ENCODE results near the gene SETD2. TPM values are rescaled to one million over a fixed set of nuclear protein-coding genes. Genes with fewer than 3 reads are reported as not detected.

The SETD2 gene
- total and polyA plus RNA-seq, 9 of the 15 experiments (the other 6 are each of a cell fraction or from before 2014, with no cell fraction given) = 8.2 to 44.0 (median 33.6) TPM

DNA sequence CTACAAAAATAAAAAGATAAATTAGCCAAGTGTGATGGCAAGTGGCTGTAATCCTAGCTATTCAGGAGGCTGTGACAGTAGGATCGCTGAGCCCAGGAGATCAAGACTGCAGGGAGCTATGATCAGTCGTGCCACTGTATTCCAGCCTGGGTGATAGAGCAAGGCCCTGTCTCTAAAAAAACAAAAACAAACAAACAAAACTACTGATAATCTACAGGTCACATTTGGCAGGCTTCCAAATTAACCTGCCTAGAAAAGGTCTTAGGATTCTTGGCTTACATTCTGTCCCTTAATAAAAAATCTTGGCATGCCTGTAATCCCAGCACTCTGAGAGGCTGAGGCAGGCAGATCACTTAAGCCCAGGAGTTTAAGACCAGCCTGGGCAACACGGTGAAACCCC is 33.4 kb upstream of the SETD2 start:
- H3K4me1 ChIP-seq (replicated peaks in 1 of 2; ENCODE audit: control insufficient read depth in 2 of 2, insufficient read depth in 2 of 2, low read length in 2 of 2) = peaks cover 0 to 3% of the 10 kb centered on the region in 2 experiments; a peak in 2 of 5 replicates

GRCh38 chr3:47194994-47195393 is 31.1 kb upstream of the SETD2 start:
- Histone ChIP-seq H3K4me3 (no peak overlapping the region), H4K20me1 (replicated peaks; ENCODE audit: control insufficient read depth, insufficient read depth, low read length) (no peaks in the 10 kb centered on the region), H3K4me2 (ENCODE audit: insufficient read depth, low read length) (no peak overlapping the region), H3K27me3 (ENCODE audit: control insufficient read depth in 2 of 2, insufficient read depth in 2 of 2, low read length in 2 of 2) (no peaks in the 10 kb centered on the region), H3K9ac (ENCODE audit: insufficient read depth in 1 of 2, low read depth in 2 of 2, low read length in 2 of 2) (no peak overlapping the region), H3K36me3 (ENCODE audit: control insufficient read depth, insufficient read depth, low read length) (no peaks in the 10 kb centered on the region), H3K79me2 (ENCODE audit: control insufficient read depth, insufficient read depth, low read length) (no peaks in the 10 kb centered on the region), H3K9me1 (ENCODE audit: control insufficient read depth, insufficient read depth, low read length) (no peaks in the 10 kb centered on the region), H3K27ac (ENCODE audit: extremely low read depth, low read depth, low read length) (no peak overlapping the region), H2AFZ (ENCODE audit: low read depth, low read length) (no peak overlapping the region), H3K4me1 (replicated peaks in 1 of 2; ENCODE audit: control insufficient read depth in 2 of 2, insufficient read depth in 2 of 2, low read length in 2 of 2) (peaks cover 0 to 3% of the 10 kb centered on the region in 2 experiments; a peak in 2 of 5 replicates), H3K9me3 (replicated peaks; ENCODE audit: control insufficient read depth, insufficient read depth, low read depth, low read length) (peaks cover 8% of the 10 kb centered on the region; the same call in 1 of the 2 replicates)
- intact Hi-C loops (cut with micrococcal nuclease) = no loop called here
- no TSS peak for BruUV-seq (replicated peaks)
- FAIRE-seq (no peak), DNase-seq (ENCODE audit: extremely low read depth in 1 of 4, low spot score in 3 of 4) (no peak), ATAC-seq (no peak)
- in situ Hi-C loops (cut with MboI) = no loop called here
- WGBS (ENCODE audit: insufficient coverage, low coverage, missing lambda C conversion rate) = 54% methylated on average over 2 of the region's 2 CpGs
- CTCF ChIA-PET (ENCODE audit: low intra/inter-chr PET ratio) = no interaction called here
- POLR2A ChIA-PET = no interaction called here
- TF ChIP-seq HNRNPUL1 (IDR thresholded peaks at IDR 0.05; ENCODE audit: low read length) (no peak), ILK (tag; IDR thresholded peaks at IDR 0.05; ENCODE audit: borderline replicate concordance, low read depth) (no peak), MCM3 (IDR thresholded peaks at IDR 0.05) (no peak), ZNF511 (CRISPR knock-in tag; IDR thresholded peaks at IDR 0.05) (no peak), OTX1 (CRISPR knock-in tag; IDR thresholded peaks at IDR 0.05) (no peak), ZBTB7A (IDR thresholded peaks at IDR 0.05; ENCODE audit: borderline replicate concordance, control insufficient read depth, low read depth, low read length) (no peak), ZFP1 (CRISPR knock-in tag; IDR thresholded peaks at IDR 0.05) (no peak), POLR2AphosphoS5 (IDR thresholded peaks at IDR 0.05; ENCODE audit: control insufficient read depth, insufficient read depth, low read depth, low read length) (no peak), STAT5B (CRISPR knock-in tag; IDR thresholded peaks at IDR 0.05) (no peak)

More for the DNA sequence above, 33.4 kb upstream of the SETD2 start:
- H3K4me3 ChIP-seq = no peak overlapping the region
- no peak overlapping the region for H3K4me2 ChIP-seq (ENCODE audit: insufficient read depth, low read length)
- no peaks in the 10 kb centered on the region for H4K20me1 ChIP-seq (replicated peaks; ENCODE audit: control insufficient read depth, insufficient read depth, low read length)
- peaks cover 8% of the 10 kb centered on the region; the same call in 1 of the 2 replicates for H3K9me3 ChIP-seq (replicated peaks; ENCODE audit: control insufficient read depth, insufficient read depth, low read depth, low read length)
- DNase-seq (ENCODE audit: extremely low read depth in 1 of 4, low spot score in 3 of 4) = no peak
- no peak for ATAC-seq
- 22% methylated on average over 3 of the region's 3 CpGs for WGBS (ENCODE audit: insufficient coverage, low coverage, missing lambda C conversion rate)
- no TSS peak for BruUV-seq (replicated peaks)
- H3K9me1 ChIP-seq (ENCODE audit: control insufficient read depth, insufficient read depth, low read length) = no peaks in the 10 kb centered on the region
- TF ChIP-seq, protein P1, sequence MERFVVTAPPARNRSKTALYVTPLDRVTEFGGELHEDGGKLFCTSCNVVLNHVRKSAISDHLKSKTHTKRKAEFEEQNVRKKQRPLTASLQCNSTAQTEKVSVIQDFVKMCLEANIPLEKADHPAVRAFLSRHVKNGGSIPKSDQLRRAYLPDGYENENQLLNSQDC (CRISPR knock-in tag; IDR thresholded peaks at IDR 0.05) = no peak
- TF ChIP-seq NFIC (IDR thresholded peaks at IDR 0.05) (peak; percentile 88), TCFL5 (CRISPR knock-in tag; conservative IDR thresholded peaks at IDR 0.05) (no peak)
- 0 out of 4 replicates have a peak overlapping the region, but pooled peaks of 1 of the 2 experiments have one; percentile 31 for H3K9ac ChIP-seq (ENCODE audit: insufficient read depth in 1 of 2, low read depth in 2 of 2, low read length in 2 of 2)
- no peaks in the 10 kb centered on the region for H3K27me3 ChIP-seq (ENCODE audit: control insufficient read depth in 2 of 2, insufficient read depth in 2 of 2, low read length in 2 of 2)
- no peak overlapping the region for H2AFZ ChIP-seq (ENCODE audit: low read depth, low read length)
- in situ Hi-C loops (cut with MboI) = no loop called here
- H3K36me3 ChIP-seq (ENCODE audit: control insufficient read depth, insufficient read depth, low read length) = no peaks in the 10 kb centered on the region
- no peak for FAIRE-seq
- no peaks in the 10 kb centered on the region for H3K79me2 ChIP-seq (ENCODE audit: control insufficient read depth, insufficient read depth, low read length)
- ChIA-PET CTCF (ENCODE audit: low intra/inter-chr PET ratio) (no interaction called here), POLR2A (no interaction called here)
- no peak overlapping the region for H3K27ac ChIP-seq (ENCODE audit: extremely low read depth, low read depth, low read length)
- intact Hi-C loops (cut with micrococcal nuclease) = no loop called here
